Endothelial cell of umbilical vein (primary cell): Measurements from ENCODE around the gene BUB1B. TPM values are rescaled to one million over a fixed set of nuclear protein-coding genes. Genes with fewer than 3 reads are reported as not detected.

Experiments used
- BruUV-seq: library from RNA; stranded (reverse); fragments of 400-500 nt; replicated peaks from 2 replicates; lab custom pipeline; 2021; lab: Mats Ljungman, UMichigan
- CTCF ChIA-PET: fragments of 300-600, 350-600 bp; sonication (Branson Sonifier 250); formaldehyde crosslinking; loops from one replicate; lab custom pipeline; 2021; ENCODE audit warnings: antibody characterized with exemption, inconsistent platforms; lab: Charles Lee
- POLR2A ChIA-PET: fragments of 300-600, 350-600 bp; sonication (Branson Sonifier 250); formaldehyde crosslinking; loops from one replicate; lab custom pipeline; 2021; ENCODE audit warnings: antibody characterized with exemption, inconsistent platforms; lab: Charles Lee
- DNase-seq: peaks from one replicate; pipeline ENCODE4 v3.0.0-alpha.2; 2011; ENCODE audit warnings: low read depth, low spot score
- FAIRE-seq: peaks from 2 replicates; lab custom pipeline; 2011; peaks lifted over from hg19 to GRCh38; lab: Jason Lieb, UNC
- H2AFZ ChIP-seq: 2 replicates; pipeline ENCODE4 v1.6.0; 2012; ENCODE audit warnings: low read depth, low read length, control low read depth, inconsistent platforms
- H3K27ac ChIP-seq: 2 replicates; pipeline ENCODE4 v1.5.1; 2011; ENCODE audit warnings: low read depth, mild to moderate bottlenecking, control low read depth, low read length, moderate library complexity; ENCODE audit not compliant: insufficient read depth
- H3K27me3 ChIP-seq, 2 experiments: 2 replicates each; pipeline versions ENCODE4 v1.6.0 to v1.6.1; 2011; ENCODE audit warnings: low read length in 2 of 2, mixed read lengths in 1 of 2; ENCODE audit not compliant: control insufficient read depth in 2 of 2, insufficient read depth in 2 of 2
- H3K36me3 ChIP-seq, 2 experiments: 2 replicates in 1 of 2; 3 replicates in 1 of 2; pipeline ENCODE4 v1.5.1; 2011; ENCODE audit warnings: low read length in 2 of 2, mild to moderate bottlenecking in 1 of 2, moderate library complexity in 1 of 2; ENCODE audit not compliant: control insufficient read depth in 2 of 2, insufficient read depth in 2 of 2; ENCODE audit errors: extremely low read depth in 1 of 2
- H3K4me1 ChIP-seq: 3 replicates; pipeline ENCODE4 v1.5.1; 2011; ENCODE audit warnings: mild to moderate bottlenecking, low read length; ENCODE audit not compliant: control insufficient read depth, insufficient read depth; ENCODE audit errors: extremely low read depth
- H3K4me2 ChIP-seq: 2 replicates; pipeline ENCODE4 v1.6.1; 2011; ENCODE audit warnings: low read length, control low read depth, mixed read lengths; ENCODE audit not compliant: insufficient read depth
- H3K4me3 ChIP-seq, 3 experiments: fragments of 200-600 bp in 1 of 3; sonication (generic), shearing (Covaris generic) in 1 of 3; replicated peaks in 1 of 3; 2 replicates each; pipeline ENCODE4 v1.5.1; 2011 to 2016; ENCODE audit warnings: control low read depth in 3 of 3, low read length in 3 of 3, mild to moderate bottlenecking in 2 of 3, inconsistent platforms in 1 of 3, low read depth in 1 of 3, moderate library complexity in 1 of 3; ENCODE audit not compliant: insufficient read depth in 1 of 3
- H3K79me2 ChIP-seq: 2 replicates; pipeline ENCODE4 v1.6.0; 2012; ENCODE audit warnings: low read length, inconsistent platforms; ENCODE audit not compliant: control insufficient read depth, insufficient read depth
- H3K9ac ChIP-seq: replicated peaks from 2 replicates; pipeline ENCODE3; 2011; ENCODE audit warnings: low read length, control low read depth; ENCODE audit not compliant: insufficient read depth; ENCODE audit errors: extremely low read depth
- H3K9me1 ChIP-seq: replicated peaks from 3 replicates; pipeline ENCODE4 v1.6.0; 2011; ENCODE audit warnings: mild to moderate bottlenecking, low read length; ENCODE audit not compliant: control insufficient read depth, insufficient read depth; ENCODE audit errors: extremely low read depth
- H3K9me3 ChIP-seq: replicated peaks from 2 replicates; pipeline ENCODE4 v1.5.1; 2012; ENCODE audit warnings: low read length, inconsistent platforms; ENCODE audit not compliant: control insufficient read depth, insufficient read depth
- H4K20me1 ChIP-seq: replicated peaks from 2 replicates; pipeline ENCODE3; 2011; ENCODE audit warnings: mild to moderate bottlenecking, low read length; ENCODE audit not compliant: control insufficient read depth, insufficient read depth; ENCODE audit errors: extremely low read depth
- CTCF ChIP-seq, 2 donors: IDR thresholded peaks; 1 replicate in 1 of 2; 2 replicates in 1 of 2; pipeline ENCODE4 v1.5.1; 2011; ENCODE audit warnings: low read length in 2 of 2, mild to moderate bottlenecking in 2 of 2, moderate library complexity in 2 of 2, control low read depth in 1 of 2, inconsistent platforms in 1 of 2, low read depth in 1 of 2; ENCODE audit not compliant: insufficient read depth in 1 of 2; ENCODE audit errors: extremely low read depth in 1 of 2
- EZH2 ChIP-seq: IDR thresholded peaks from 2 replicates; pipeline ENCODE4 v1.6.1; 2012; ENCODE audit warnings: borderline replicate concordance, low read depth, mild to moderate bottlenecking, moderate library complexity, low read length, inconsistent platforms; ENCODE audit not compliant: severe bottlenecking
- FOS ChIP-seq: IDR thresholded peaks from 2 replicates; pipeline ENCODE4 v1.6.1; 2011; ENCODE audit warnings: mild to moderate bottlenecking, low read length, moderate library complexity, borderline replicate concordance; ENCODE audit not compliant: insufficient read depth
- GATA2 ChIP-seq: IDR thresholded peaks from 2 replicates; pipeline ENCODE4 v1.7.0; 2011; ENCODE audit warnings: low read depth, mild to moderate bottlenecking, moderate library complexity, mixed read lengths, low read length; ENCODE audit not compliant: insufficient read length, insufficient read depth
- JUN ChIP-seq: IDR thresholded peaks from 2 replicates; pipeline ENCODE4 v1.6.1; 2011; ENCODE audit warnings: borderline replicate concordance, low read depth; ENCODE audit not compliant: insufficient read length, insufficient read depth
- MYC ChIP-seq: IDR thresholded peaks from one replicate; pipeline ENCODE4 v1.6.1; 2011; ENCODE audit warnings: mild to moderate bottlenecking, low read depth, low read length
- POLR2A ChIP-seq: IDR thresholded peaks from 2 replicates; pipeline ENCODE4 v1.6.1; 2012; ENCODE audit warnings: low read depth, mild to moderate bottlenecking, control low read depth, low read length
- POLR2AphosphoS5 ChIP-seq: IDR thresholded peaks from 2 replicates; pipeline ENCODE4 v1.6.1; 2012; ENCODE audit warnings: low read depth, mild to moderate bottlenecking, control low read depth, low read length, moderate library complexity; ENCODE audit not compliant: insufficient read depth
- dilution Hi-C: fragments of 300-500 bp; cut with MboI; formaldehyde crosslinking; loops from one replicate; pipeline ENCODE4 v1.15.0; 2019; ENCODE audit warnings: low sequenced_read_pairs; ENCODE audit not compliant: extremely low pct_ligation_motif_present
- intact Hi-C: fragments of 100-400 bp; cut with micrococcal nuclease; formaldehyde crosslinking; loops from one replicate; pipeline ENCODE4 v1.10.0; 2022
- polyA plus RNA-seq, 4 experiments: library from polyadenylated mRNA; depleted of rRNA in 3 of 4; stranded (reverse) in 3 of 4; unstranded in 1 of 4; fragments of >200 nt; gene quantifications; 2 replicates each; pipeline versions ENCODE4 v1.2.1 to v1.2.3, GENCODE V29; 2011 to 2012; ENCODE audit warnings: missing spikeins in 1 of 4
- total RNA-seq: library from RNA; stranded (reverse); gene quantifications from 2 replicates; pipeline ENCODE4 v1.2.3, GENCODE V29; 2021
- TF ChIP-seq, protein P1 (sequence below): IDR thresholded peaks from 2 replicates; pipeline ENCODE4 v1.6.1; 2011; ENCODE audit not compliant: insufficient read depth, insufficient read length

The BUB1B gene
- total and polyA plus RNA-seq, 2 donors (not counting 3 experiments of a cell fraction or from before 2014, with no cell fraction given): 12.2 to 69.8 TPM

DNA sequence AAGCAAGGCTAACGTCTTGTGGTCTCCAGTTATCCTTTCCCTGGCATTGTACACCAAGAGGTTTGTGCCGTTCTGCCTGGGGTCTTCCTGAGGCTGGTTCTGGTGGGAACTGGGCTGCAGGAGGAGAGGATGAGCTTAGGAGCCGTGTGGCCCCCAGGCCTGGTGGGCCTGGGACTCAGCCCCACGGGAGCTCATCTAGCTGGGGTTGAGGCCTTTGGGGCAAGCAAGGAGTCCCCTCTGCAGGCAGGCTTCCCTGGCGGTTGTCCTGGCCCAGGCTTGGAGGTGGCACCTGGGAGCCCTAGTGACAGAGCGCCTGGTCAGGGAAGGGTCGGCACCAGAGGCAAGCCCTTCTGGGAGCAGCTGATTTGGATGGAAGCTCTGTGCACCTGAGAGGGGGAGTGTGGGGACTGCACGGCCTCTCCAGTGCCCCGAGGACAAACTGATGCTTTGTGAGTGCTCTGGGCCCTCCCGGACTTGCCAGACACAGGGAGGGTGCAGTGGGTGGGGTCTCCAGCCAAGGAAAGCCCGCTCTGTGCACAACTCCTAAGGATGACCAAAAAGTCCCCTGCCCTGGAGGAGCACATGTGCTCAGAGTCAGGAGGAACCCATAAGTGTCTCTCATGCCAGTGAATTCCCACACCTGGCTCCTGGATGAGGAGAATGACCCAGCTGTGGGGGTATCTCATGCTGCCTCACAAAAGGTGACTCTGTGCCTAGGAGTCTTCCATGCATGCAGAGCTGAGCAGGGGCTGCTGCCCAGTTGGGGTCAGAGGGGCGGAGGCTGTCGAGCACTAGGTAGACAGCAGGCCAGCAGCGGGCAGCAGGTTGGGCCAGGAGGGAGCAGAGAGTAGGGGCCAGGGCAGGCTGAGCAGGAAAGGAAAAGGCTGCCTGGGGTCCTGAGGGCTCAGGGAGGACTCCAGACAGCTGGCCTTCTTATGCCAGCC lies 80.7 kb downstream of the BUB1B start:
- H3K4me2 ChIP-seq: no peak overlapping the region
- no peak overlapping the region for H3K4me3 ChIP-seq
- peaks cover 4% of the 10 kb centered on the region for H3K4me1 ChIP-seq
- H3K9me1 ChIP-seq: no peaks in the 10 kb centered on the region
- H3K27me3 ChIP-seq: peaks cover 10 to 15% of the 10 kb centered on the region in 2 experiments
- no peaks in the 10 kb centered on the region for H3K79me2 ChIP-seq
- BruUV-seq: no TSS peak
- FAIRE-seq: no peak
- TF ChIP-seq JUN: no peak
- no peak for TF ChIP-seq MYC
- no peak for TF ChIP-seq POLR2AphosphoS5
- no peak for TF ChIP-seq GATA2
- TF ChIP-seq EZH2: no peak
- TF ChIP-seq, protein P1, sequence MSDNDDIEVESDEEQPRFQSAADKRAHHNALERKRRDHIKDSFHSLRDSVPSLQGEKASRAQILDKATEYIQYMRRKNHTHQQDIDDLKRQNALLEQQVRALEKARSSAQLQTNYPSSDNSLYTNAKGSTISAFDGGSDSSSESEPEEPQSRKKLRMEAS: no peak
- TF ChIP-seq POLR2A: no peak
- TF ChIP-seq FOS: no peak
- no peak for TF ChIP-seq CTCF (IDR thresholded peaks at IDR 0.05; ENCODE audit: extremely low read depth in 1 of 2, insufficient read depth in 1 of 2, low read depth in 1 of 2, low read length in 2 of 2)
- POLR2A ChIA-PET: interaction anchor here (0.7 kb wide), 1 partner anchor 75 kb away, joined by 3 read pairs; no protein-coding TSS in a partner anchor
- H3K36me3 ChIP-seq: no peaks in the 10 kb centered on the region
- H2AFZ ChIP-seq: no peak overlapping the region
- H3K9me3 ChIP-seq: no peaks in the 10 kb centered on the region
- no peak overlapping the region for H3K9ac ChIP-seq
- DNase-seq: no peak
- H3K27ac ChIP-seq: no peak overlapping the region
- CTCF ChIA-PET: interaction anchor here (1.2 to 7.9 kb wide), 3 partner anchors 11 to 32 kb away, joined by 3 to 63 read pairs (median 4); no protein-coding TSS in a partner anchor
- intact Hi-C loops: no loop called here
- H4K20me1 ChIP-seq: no peaks in the 10 kb centered on the region
- dilution Hi-C loops: no loop called here
